SIG-M5 (cell line): ENCODE measurements around the gene RIMS1.

ENCODE experiments used
- DNase-seq: peaks from one replicate; lab custom pipeline; 2025; lab: John Stamatoyannopoulos, UW

The RIMS1 gene

GRCh38 chr6:72414657-72415056, 528.3 kb downstream of the RIMS1 start:
- DNase-seq, result no peak

DNA sequence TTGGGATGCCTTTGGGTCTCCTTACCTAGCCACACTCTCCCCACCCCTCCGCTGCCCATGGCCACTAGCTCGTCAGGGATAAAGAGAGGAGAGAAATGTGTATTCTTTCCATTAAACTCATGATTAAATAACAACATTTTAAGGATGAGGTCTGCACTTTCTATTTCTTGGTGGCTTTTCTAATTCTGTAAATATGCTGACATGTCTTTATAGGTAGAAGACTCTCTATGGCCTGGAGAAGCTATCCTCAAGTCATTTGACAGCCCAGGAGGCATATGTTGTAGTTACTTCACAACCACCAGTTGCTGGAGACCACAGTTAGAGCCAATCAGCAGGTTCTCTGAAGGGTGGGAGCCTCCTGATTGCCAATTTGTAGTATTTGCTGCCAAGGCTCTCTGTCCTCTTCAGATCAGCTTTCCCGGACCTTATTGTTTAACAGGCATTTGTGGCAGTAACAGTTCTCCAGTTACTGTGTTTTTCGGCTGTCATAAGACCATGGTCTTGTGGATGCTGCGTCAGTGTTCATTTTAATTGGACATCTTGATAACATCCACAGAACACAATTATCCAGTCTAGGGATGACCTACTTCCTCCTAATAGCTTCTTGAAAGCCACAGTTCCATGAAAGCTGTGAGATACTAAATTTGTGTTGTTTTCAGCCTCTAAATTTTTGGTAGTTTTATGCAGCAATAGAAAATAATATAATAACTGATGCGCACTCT, 530.6 kb downstream of the RIMS1 start:
- no peak for DNase-seq

DNA sequence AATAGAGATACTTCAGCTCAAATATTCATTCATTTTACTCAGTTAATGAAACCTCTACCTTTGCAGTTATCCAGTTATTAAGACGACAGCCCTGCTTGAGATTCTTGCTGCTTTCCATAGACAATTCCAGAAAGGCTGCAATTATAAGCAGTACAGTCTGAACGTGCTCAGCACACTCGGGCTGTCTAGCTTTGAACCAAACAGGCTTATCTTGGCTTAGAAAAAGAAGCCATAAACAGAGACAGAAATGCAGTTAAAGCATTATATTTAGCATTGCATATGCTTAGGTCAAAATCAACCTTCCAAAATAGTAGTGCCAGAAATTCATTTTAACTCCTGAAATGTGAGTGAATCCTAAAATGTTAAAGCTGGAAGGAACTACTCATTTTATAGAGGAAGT, 531.4 kb downstream of the RIMS1 start:
- DNase-seq, result no peak

DNA sequence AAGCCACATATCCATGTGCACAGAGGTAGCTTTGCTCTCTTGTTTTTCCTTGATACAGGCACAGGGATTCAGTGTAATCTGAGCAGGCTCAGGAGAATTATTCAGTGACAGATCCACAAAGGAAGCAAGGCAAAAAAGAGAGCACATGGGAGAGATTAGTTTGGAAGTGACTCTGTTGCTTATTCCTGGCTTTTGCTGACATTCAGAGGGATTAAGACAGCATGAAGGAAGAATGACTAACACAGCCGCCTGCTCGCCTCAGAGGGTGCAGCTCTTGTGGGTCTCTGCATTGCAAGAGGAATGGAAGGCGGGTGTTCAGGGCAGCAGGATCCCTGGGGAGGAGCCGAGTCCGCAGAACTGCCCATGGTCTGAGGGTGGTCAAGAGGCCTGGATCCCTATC, 532.1 kb downstream of the RIMS1 start:
- DNase-seq, result no peak

DNA sequence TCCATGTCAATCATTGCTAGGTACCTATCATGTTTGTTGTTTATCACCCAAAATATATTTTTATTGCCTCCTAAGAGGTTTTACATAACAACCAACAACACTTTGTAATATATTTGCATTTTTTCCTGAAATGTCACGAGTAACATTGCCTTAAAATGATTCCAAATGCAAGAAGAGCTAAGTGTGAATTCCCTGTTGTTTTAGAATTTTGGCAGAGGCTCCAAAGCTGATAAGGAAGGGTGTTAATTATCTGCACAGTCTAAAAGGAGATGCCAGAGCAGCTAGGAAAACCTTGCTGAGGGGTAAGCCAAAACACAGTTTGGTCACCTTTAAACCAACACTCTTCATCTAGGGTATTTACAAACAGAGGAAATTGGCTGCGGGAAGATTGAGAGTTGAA, 533.6 kb downstream of the RIMS1 start:
- DNase-seq, result no peak

- DNase-seq, result no peak
Measured at GRCh38 chr6:72420409-72420808, 534.1 kb downstream of the RIMS1 start.

DNA sequence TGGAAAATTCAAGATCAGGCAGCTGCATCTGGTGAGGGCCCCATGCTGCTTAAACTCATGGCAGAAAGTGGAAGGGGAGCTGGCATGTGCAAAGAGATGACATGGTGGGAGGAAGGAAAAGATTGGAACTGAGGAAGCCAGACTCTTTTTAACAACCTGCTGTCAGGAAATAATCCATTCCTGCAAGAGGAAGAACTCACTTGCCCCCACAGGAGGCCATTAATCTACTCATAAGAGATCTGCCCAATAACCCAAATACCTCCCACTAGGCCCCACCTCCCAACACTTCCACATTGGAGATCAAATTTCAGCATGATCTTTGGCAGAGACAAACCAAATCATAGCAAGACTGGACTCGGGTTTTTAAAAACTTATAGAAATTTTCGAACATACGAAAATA, 535.0 kb downstream of the RIMS1 start:
- no peak for DNase-seq

GRCh38 chr6:72422171-72422570, 535.8 kb downstream of the RIMS1 start:
- DNase-seq, result no peak

DNA sequence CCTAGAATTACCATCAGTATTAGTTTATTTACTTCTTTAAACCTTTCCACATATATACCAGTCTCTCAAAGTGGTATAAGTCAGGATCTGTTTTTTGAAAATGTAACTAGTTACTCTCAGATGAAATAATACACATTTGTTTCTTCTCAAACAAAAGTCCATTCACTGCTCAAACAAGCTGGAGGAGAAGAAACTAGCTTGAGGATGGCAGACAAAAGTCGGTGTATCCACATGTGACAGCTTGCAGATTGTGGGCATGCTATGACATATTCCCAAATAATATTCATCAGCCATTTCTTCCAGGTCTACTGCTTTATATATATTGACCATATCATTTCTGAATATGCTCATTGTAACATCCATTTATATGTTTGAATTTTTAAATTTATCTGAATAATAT, 538.1 kb downstream of the RIMS1 start:
- DNase-seq, result no peak

DNA sequence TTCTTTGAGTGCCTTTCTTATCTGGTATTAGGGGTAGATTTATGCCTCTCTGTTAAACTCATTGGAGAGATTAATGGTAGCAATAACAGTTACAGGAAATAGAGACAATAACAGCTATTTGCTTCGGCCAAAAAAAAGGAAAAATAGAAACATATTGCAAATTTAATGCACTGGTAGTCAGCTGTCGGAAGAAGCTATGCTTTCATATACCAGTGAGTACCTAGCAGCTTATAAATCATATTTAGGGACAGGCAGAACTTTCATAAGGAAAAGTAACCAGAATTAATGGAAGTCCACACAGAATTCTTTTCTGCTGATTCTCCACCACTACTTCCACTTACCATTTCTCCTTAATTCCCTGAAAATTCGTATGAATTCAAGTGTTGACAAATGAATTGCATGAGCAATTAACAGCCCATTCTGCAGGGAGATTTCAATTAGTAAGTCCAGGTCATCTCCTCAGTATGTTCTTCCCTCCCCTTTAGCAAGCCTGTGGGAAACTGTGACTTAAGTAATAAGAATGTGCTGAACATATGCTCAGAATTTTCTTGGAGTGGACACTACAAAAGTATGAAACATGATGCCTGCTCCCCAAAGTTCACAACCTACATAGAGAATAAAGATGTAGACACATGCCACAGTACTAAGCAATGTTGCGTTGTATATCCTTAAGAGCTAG, 538.8 kb downstream of the RIMS1 start:
- no peak for DNase-seq

DNA sequence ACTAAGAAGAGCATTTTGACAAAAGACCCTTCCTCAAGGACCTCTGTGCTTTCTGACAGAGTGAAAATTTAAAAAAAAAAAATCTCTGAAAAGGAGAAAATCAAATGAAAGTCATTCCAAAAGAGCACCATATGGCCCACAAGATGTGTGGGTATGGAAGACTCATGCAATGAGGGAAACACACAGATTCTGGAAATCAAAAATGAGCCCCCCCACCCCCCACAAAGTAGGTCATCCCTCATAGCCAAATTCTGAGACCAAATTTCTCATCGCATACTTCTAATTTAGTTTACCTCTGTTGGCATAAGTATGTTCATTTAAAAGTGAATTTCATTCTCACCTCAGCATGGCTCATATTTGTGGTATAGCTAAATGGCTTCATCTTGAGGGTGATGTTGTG, 554.3 kb downstream of the RIMS1 start:
- no peak for DNase-seq

GRCh38 chr6:72446430-72446829, 560.1 kb downstream of the RIMS1 start:
- no peak for DNase-seq
